OCI-LY7 (cell line): ENCODE data around the gene RNGTT. TPM values are rescaled to one million over a fixed set of nuclear protein-coding genes. Genes with fewer than 3 reads are reported as not detected.

Experiments used
- BruUV-seq: library from RNA; stranded (reverse); fragments of 400-500 nt; replicated peaks from 2 replicates; lab custom pipeline; 2021; lab: Mats Ljungman, UMichigan
- CTCF ChIA-PET: fragments of 300-600 bp; sonication (Branson Sonifier 250); formaldehyde crosslinking; loops from one replicate; lab custom pipeline; 2022; ENCODE audit warnings: antibody characterized with exemption; ENCODE audit not compliant: unreplicated experiment; lab: Charles Lee
- POLR2A ChIA-PET: fragments of 300-600 bp; sonication (Branson Sonifier 250); formaldehyde crosslinking; loops from one replicate; lab custom pipeline; 2022; ENCODE audit warnings: antibody characterized with exemption; lab: Charles Lee
- DNase-seq: peaks from one replicate; pipeline ENCODE4 v3.0.0-alpha.2; 2015; ENCODE audit warnings: low spot score
- H2AFZ ChIP-seq: fragments of 200-600 bp; sonication (generic), shearing (Covaris generic); 2 replicates; pipeline ENCODE4 v1.6.1; 2014; ENCODE audit warnings: mild to moderate bottlenecking, antibody characterized with exemption, low read length, moderate library complexity
- H3K27ac ChIP-seq: fragments of 200-600 bp; sonication (generic); 2 replicates; pipeline ENCODE4 v1.5.1; 2014; ENCODE audit warnings: mixed run types, low read depth, mild to moderate bottlenecking, moderate library complexity, low read length, inconsistent platforms; ENCODE audit not compliant: poor library complexity, severe bottlenecking
- H3K36me3 ChIP-seq: fragments of 200-600 bp; sonication (generic); 2 replicates; pipeline ENCODE4 v1.6.1; 2014; ENCODE audit warnings: mild to moderate bottlenecking, antibody characterized with exemption, low read length, moderate library complexity, mixed read lengths; ENCODE audit not compliant: insufficient read depth
- H3K4me1 ChIP-seq: fragments of 200-600 bp; sonication (generic); 2 replicates; pipeline ENCODE4 v1.5.1; 2014; ENCODE audit warnings: mild to moderate bottlenecking, low read length; ENCODE audit not compliant: insufficient read depth, poor library complexity, severe bottlenecking
- H3K4me2 ChIP-seq: fragments of 200-600 bp; sonication (generic); 2 replicates; pipeline ENCODE4 v1.6.1; 2014; ENCODE audit warnings: mild to moderate bottlenecking, low read length
- H3K4me3 ChIP-seq: fragments of 200-600 bp; sonication (generic); 2 replicates; pipeline ENCODE4 v1.5.1; 2014; ENCODE audit warnings: mild to moderate bottlenecking, low read depth, low read length; ENCODE audit not compliant: poor library complexity, severe bottlenecking
- H3K79me2 ChIP-seq: fragments of 200-600 bp; sonication (generic); 2 replicates; pipeline ENCODE4 v1.6.1; 2016; ENCODE audit warnings: low read depth, mild to moderate bottlenecking, low read length, moderate library complexity, mixed read lengths; ENCODE audit not compliant: insufficient read depth
- H3K9me2 ChIP-seq: fragments of 200-600 bp; sonication (generic); 2 replicates; pipeline ENCODE4 v1.6.1; 2016; ENCODE audit warnings: mild to moderate bottlenecking, low read length, mixed read lengths; ENCODE audit not compliant: insufficient read depth
- H3K9me3 ChIP-seq: fragments of 200-600 bp; sonication (generic); 2 replicates; pipeline ENCODE4 v1.6.1; 2014; ENCODE audit warnings: mild to moderate bottlenecking, mixed run types, low read length, mixed read lengths
- H4K20me1 ChIP-seq: fragments of 200-600 bp; sonication (generic); 2 replicates; pipeline ENCODE4 v1.6.1; 2014; ENCODE audit warnings: mild to moderate bottlenecking, antibody characterized with exemption, low read length, moderate library complexity, mixed read lengths; ENCODE audit not compliant: insufficient read depth
- CTCF ChIP-seq: fragments of 200-600 bp; sonication (generic); conservative IDR thresholded peaks from 2 replicates; pipeline ENCODE4 v1.5.1; 2014; ENCODE audit warnings: mild to moderate bottlenecking, antibody characterized with exemption, low read length, moderate library complexity, mixed read lengths
- EZH2phosphoT487 ChIP-seq: fragments of 200-600 bp; sonication (generic); IDR thresholded peaks from 2 replicates; pipeline ENCODE4 v1.6.1; 2018; ENCODE audit warnings: low read depth, borderline replicate concordance, mild to moderate bottlenecking, mixed run types, antibody characterized with exemption, low read length, moderate library complexity, mixed read lengths
- intact Hi-C: fragments of 100-400 bp; cut with micrococcal nuclease; formaldehyde crosslinking; loops from one replicate; pipeline ENCODE4 v1.10.0; 2022; ENCODE audit not compliant: unreplicated experiment
- total RNA-seq, 2 experiments: library from RNA; depleted of rRNA in 1 of 2; stranded (reverse); fragments of >200 nt in 1 of 2; shearing (Covaris generic) in 1 of 2; gene quantifications; 2 replicates each; pipeline ENCODE4 v1.2.3, GENCODE V29; 2014 to 2022

Gene RNGTT
- total RNA-seq, 2 experiments from 2014 or later = 38.2 to 41.7 TPM

- no peak overlapping the region for H3K4me2 ChIP-seq
- no peaks in the 10 kb centered on the region for H3K9me2 ChIP-seq
- no peaks in the 10 kb centered on the region for H4K20me1 ChIP-seq
- no peak for DNase-seq
- intact Hi-C loops = no loop called here
- ChIA-PET CTCF (no interaction called here), POLR2A (no interaction called here)
- H3K27ac ChIP-seq = no peak overlapping the region
- TF ChIP-seq CTCF (no peak), EZH2phosphoT487 (no peak)
- H2AFZ ChIP-seq = no peak overlapping the region
- H3K9me3 ChIP-seq = peaks cover 26% of the 10 kb centered on the region
- H3K36me3 ChIP-seq = peaks cover 34% of the 10 kb centered on the region
- H3K79me2 ChIP-seq = no peaks in the 10 kb centered on the region
- no TSS peak for BruUV-seq
- H3K4me1 ChIP-seq = no peaks in the 10 kb centered on the region
- no peak overlapping the region for H3K4me3 ChIP-seq
These were observed 298.3 kb downstream of the RNGTT start for GRCh38 chr6:88665131-88665530.

GRCh38 chr6:88663801-88664200 is 299.6 kb downstream of the RNGTT start:
- Histone ChIP-seq H3K9me2 (no peaks in the 10 kb centered on the region), H3K4me2 (no peak overlapping the region), H3K4me1 (no peaks in the 10 kb centered on the region), H3K79me2 (no peaks in the 10 kb centered on the region), H3K36me3 (peaks cover 21% of the 10 kb centered on the region), H2AFZ (no peak overlapping the region), H3K9me3 (peaks cover 30% of the 10 kb centered on the region), H3K4me3 (no peak overlapping the region), H3K27ac (no peak overlapping the region), H4K20me1 (no peaks in the 10 kb centered on the region)
- POLR2A ChIA-PET = no interaction called here
- TF ChIP-seq EZH2phosphoT487 (no peak), CTCF (no peak)
- intact Hi-C loops = no loop called here
- CTCF ChIA-PET = no interaction called here
- no TSS peak for BruUV-seq
- DNase-seq = no peak

GRCh38 chr6:88662653-88663174 is 300.7 kb downstream of the RNGTT start:
- Histone ChIP-seq H3K9me3 (peaks cover 30% of the 10 kb centered on the region), H3K9me2 (no peaks in the 10 kb centered on the region)
- no peak for DNase-seq

More at GRCh38 chr6:88662653-88663174, 300.7 kb downstream of the RNGTT start:
- Histone ChIP-seq H3K36me3 (peaks cover 17% of the 10 kb centered on the region), H2AFZ (no peak overlapping the region), H3K27ac (no peak overlapping the region), H4K20me1 (no peaks in the 10 kb centered on the region), H3K79me2 (no peaks in the 10 kb centered on the region), H3K4me3 (no peak overlapping the region), H3K4me1 (no peaks in the 10 kb centered on the region), H3K4me2 (no peak overlapping the region)
- BruUV-seq = no TSS peak
- POLR2A ChIA-PET = no interaction called here
- intact Hi-C loops = no loop called here
- TF ChIP-seq CTCF (no peak), EZH2phosphoT487 (no peak)
- CTCF ChIA-PET = no interaction called here
